Right lobe of liver (tissue), 4 donors: ENCODE data around the gene ZNF503.

ENCODE experiments used
- CTCF ChIP-seq, 4 donors: fragments of 200-600 bp in 3 of 4; fragments of 450-650 bp in 1 of 4; IDR thresholded peaks; one replicate each; pipeline versions ENCODE4 v1.5.1 to v1.8.0; 2016 to 2022; ENCODE audit warnings: antibody characterized with exemption in 4 of 4, mild to moderate bottlenecking in 2 of 4
- POLR2A ChIP-seq: fragments of 450-650 bp; IDR thresholded peaks from one replicate; pipeline ENCODE4 v1.6.1; 2017; ENCODE audit warnings: antibody characterized with exemption, mild to moderate bottlenecking
- donor health status: DM: no; HTN: no; CAD: no.
- donor health status: DM: no; HTN: no; CAD: no.
- donor health status: DM: no; HTN: yes; CAD: no.

GRCh38 chr10:75414527-75414926 is 13.0 kb upstream of the ZNF503 start:
- no peak for TF ChIP-seq CTCF (IDR thresholded peaks at IDR 0.05)
- no peak for TF ChIP-seq POLR2A
